ENCODE measurements around the gene CIAO1.
A peak's percentile ranks its signal among the peaks of the same experiment; 100 is the strongest.
"Not testable (repeated sequence)": the region's sequence is repeated elsewhere in the genome, so short reads cannot be mapped to it uniquely, and the experiment has no call there.

The CIAO1 gene

DNA sequence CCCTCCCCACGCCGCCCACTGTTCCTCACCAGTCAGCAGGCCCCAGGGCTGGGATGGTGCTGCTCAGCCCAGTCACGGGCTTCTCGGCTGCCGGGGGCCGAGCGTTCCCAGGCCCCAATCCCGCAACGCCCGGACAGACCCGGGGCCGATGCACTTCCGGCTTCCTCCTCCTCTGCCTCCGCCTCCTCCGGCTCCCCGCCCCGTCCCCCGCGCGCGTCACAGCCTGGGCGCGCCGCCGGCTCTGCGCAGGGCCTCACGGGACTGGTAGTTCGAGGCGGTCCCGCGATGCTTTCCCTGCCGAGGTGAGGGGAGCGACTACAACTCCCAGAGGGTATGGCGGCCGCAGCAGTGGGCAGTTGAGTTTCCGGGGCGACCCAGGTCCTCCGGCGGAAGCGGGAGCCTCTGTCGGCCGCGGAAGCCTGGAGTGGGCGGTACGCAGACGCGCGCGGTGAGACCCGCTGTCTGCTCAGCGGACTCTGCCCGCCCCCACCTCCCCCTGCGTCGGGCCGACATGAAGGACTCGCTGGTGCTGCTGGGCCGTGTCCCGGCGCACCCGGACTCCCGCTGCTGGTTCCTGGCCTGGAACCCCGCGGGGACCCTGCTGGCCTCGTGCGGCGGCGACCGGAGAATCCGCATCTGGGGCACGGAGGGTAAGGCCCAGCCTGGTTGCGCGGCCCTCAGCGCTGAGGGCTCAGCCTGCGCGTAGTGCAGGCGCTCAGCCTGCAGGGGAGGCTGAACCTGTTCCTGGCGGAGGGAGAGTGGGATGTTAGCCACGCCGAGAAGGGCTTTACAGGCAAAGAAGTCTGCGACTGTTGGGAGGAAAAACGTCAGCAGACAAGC lies at the start of gene CIAO1, which contains the start of gene TMEM127:
Gene CIAO1, plus strand, starts transcription at position 386 of the 840 bp plus-strand sequence. Its CDS starts 126 bp downstream, at position 512.
Gene TMEM127, minus strand, starts transcription at position 158 of the 840 bp plus-strand sequence. CDS start 616 bp downstream, outside the sequence.
- DNase-seq = peak; percentile 96

DNA sequence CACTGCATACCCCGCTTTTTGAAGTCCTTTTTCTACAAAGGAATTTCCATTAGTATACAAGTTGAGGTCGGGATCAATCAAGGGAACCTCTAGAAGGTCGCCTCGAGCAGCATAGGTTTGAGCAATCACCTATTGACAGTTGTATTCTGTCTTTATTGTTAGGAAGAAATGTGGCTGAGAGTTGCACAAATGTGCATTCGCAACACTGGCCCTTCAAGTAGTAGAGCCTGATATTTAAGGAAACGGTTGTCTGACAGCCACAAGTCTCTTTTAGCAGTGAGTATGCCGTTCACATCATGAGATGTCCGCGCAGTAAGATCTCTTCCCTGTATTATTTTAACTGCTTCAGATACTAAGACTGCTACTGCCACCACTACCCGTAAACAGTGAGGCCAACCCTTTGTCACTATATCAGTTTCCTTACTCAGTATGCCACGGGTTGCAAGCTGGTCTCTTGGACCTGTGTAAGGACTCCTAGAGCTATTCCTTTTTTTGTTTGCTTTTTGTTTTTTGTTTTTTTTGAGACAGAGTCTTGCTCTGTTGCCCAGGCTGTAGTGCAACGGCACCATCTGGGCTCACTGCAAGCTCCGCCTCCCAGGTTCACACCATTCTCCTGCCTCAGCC lies 47.4 kb upstream of the CIAO1 start:
- no peak for DNase-seq

DNA sequence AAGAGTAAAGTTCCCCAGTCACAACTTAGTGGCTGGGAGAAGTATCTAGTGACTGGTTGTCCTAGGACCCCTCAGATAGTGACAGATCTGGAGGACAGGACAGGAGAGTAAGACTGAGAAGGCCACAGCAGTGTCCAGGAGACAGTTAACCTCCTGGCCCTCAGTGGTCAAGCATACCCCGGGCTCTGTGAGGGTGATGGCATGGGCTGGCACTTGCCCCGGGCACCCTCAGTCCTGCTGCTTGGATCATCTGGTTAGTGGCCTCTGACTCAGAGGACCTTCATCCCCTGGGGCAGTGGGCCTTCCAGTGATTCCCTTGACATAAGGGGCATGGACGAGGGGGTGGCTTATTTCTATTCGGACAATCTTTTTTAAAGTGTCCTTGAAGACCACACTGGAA lies 46.1 kb upstream of the CIAO1 start:
- not testable (repeated sequence) for DNase-seq

DNA sequence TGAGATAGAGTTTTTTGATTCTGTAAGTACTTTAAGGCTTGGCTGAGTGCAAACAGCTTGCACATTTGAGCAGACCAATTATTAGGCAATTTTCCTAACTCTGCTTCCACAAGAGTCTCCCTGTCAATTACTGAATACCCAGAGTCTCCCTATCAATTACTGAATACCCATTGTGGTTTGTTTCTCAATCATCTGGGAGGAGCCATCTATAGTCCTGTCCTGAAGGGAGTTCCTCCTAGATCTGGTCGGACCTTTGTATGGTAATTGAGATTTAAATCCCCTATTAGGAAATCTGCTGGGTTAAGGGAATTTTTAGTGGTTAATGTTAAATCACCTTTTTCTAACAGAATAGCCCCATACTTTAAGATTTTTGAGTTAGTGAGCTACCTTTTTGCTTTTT lies 44.9 kb upstream of the CIAO1 start:
- not testable (repeated sequence) for DNase-seq

DNA sequence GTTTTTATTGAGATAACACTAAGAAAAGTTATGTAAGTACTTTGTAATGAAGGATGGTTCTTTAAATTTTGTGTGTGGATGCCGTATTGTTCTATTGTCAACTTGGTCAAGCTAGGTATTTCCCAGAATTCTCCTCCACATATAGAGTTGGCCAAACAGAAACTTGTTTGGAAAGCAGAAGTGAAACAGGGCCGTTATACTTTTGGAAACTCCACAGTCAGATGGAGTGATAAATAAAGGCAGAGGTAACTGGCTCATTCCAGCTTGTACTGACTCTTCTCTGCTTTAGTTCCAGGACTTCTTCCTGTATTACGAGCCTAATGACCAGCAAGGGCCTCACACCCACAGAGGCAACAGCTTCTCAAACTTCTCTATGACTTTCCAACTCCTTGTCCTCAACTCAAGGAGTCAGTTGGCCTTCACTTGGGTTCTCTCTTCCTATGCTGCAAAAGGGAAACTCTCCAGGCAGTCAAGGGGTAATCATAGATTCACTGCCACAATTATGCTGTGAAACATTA lies 41.0 kb upstream of the CIAO1 start:
- no peak for DNase-seq

DNA sequence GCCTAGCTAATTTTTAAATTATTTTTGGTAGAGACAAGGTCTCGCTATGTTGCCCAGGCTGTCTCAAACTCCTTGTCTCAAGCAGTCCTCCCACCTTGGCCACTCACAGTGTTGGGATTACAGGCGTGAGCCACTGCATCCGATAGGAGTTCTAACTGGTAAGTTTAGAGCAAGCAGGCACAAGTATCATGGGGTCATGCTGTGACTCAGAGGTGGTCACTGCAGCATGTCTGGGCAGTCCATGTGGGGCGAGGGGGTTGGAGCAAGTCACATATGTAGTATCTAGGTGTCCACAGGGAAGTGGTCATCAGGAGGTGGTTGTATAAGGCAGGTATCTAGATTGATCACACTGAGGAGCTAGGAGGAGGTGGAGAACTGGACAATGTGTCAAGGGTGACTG lies 34.7 kb upstream of the CIAO1 start:
- no peak for DNase-seq

DNA sequence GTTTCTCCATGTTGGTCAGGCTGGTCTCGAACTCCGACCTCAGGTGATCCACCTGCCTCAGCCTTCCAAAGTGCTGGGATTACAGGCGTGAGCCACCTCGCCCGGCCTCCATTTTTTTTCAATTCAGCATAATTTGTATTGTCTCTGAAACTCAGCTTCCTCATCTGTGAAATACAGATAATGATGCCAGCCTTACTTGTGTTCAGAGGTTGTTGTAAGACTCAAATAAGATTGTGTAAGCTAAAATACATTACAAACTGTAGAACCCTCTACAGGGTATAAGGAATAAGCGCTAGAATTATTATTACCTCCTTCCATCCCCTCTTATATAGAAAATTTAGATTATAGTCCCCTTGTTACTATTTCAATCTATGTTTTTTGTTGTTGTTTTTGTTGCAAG lies 32.6 kb upstream of the CIAO1 start:
- DNase-seq = no peak

DNA sequence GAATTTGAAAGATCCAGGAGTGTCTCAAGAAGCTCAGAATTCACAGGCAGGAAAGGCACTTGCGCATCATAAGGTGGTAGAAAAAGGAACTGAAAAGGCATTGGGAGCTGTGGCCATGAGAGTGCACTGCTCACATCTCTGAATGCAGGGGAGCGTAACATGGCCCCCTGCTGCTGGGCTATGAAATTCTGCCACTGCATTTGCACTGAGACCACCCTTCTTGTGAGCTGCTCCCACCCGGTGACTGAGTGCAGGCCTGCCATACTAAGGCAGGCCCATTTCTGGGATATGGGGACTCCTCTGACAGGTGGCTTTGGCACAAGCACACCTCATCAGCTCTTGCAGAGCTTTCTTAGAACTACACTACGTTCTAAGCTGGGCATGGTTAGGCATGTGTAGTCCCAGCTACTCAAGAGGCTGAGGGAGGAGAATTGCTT lies 32.1 kb upstream of the CIAO1 start:
- DNase-seq = no peak

DNA sequence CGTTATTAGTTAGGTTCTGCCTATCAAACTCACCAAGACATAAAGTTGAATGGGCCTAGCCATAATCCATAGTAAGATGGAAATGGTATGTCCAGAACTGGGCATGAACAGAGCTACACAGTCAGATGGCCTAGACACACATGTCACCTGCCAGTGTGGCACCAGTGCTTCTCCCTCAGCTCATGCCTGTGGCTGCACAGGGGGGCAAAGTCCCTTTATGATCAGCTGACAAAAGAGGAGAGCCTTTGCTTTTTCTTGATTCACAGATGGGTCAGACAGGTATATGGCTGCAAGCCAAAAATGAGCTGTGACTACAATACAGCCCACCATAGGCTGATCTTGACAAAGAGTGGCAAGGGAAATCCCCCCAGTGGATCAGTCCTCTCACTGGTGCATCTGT lies 29.1 kb upstream of the CIAO1 start:
- no peak for DNase-seq

DNA sequence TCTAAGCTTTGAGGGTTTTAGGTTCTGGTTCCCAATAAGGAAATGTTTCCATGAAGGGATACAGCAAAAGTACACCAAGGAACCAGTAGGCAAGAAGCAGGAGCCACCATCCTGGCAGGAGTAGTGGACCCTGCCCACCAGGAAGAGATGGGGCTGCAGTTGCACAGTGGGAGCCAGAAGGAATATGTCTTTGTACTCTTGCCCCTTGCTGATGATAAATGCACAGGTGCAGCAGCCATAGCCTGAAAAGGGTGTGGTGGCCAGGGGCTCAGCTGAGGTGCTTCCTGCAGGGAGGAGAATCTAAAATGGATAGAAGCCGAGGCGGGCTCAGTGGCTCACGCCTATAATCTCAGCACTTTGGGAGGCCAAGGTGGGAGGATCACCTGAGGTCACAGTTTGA lies 27.8 kb upstream of the CIAO1 start:
- DNase-seq = no peak

DNA sequence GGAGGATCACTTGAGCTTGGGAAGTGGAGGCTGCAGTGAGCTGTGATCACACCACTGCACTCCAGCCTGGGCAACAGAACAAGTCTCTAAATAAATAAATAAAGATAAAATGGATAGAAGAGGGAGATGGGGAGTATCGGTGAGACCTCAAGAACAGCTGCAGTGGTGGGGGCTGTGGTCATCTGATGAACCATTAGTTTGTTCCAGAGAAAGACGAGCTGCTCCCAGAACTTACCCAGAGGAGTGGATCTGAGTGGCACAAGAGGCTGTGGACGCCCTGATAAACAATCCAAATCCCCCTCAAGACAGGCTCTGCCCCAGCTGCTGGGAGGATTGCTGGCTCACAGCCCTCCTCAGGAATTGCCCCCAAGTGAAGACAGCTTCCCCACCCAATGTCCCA lies 26.9 kb upstream of the CIAO1 start:
- DNase-seq = no peak

DNA sequence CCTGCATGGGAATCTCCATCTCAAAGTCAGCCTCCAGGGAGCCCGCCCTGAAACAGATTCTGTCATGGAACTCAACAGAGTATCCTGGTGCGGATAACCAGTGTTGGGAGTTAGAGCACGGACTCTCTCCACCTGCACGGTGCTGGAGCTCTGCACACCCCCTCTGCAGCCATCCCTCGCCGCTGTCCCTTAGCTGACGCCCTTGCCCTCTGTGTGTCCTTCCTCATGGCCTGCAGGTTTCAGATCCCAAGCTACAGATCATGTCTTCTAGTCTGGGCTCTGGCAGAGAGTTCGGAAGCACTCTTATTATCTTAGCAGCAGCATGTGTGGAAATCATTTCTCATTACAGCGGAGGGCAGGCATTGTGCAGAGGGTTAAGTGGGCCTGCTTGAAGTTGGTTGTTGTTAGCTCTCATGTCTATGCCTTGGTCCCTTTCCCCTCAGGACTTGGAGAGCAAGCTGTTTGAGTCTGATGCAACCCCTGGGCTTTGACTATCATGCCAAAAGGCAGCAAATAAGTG lies 26.2 kb upstream of the CIAO1 start:
- DNase-seq = no peak

DNA sequence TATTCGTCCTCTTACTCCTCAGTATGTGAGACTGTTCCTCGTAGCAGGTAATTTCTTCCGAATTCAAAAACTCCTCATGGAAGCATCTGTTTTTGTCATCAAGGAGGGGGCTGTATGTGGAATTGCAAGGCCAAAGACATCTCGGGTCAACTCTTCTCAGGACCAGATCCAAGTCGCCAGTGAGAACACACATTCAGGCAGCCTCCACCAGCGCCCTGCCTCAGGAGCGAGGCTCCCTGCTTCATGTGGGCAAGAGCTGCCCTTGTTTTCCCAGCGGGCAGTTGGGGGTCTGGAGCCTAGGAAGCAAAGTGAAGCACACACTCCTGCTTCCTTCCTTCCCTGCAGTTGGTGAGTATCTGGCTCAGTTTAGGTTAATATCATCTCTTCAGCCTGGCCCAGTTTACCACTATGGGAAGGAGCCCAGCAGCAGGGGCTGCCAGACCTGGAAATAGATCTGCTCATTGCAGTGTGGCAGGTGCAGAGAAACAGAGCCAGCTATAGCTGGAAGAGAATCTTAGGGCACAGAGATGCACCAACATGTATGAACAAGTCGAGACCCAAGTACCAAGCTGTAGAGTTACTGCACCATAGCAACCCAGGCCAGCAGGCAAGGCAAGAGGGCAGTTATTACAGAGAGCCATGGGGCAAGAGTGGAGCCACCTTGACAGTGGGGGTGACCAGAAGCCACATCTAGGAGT lies 25.5 kb upstream of the CIAO1 start:
- no peak for DNase-seq

DNA sequence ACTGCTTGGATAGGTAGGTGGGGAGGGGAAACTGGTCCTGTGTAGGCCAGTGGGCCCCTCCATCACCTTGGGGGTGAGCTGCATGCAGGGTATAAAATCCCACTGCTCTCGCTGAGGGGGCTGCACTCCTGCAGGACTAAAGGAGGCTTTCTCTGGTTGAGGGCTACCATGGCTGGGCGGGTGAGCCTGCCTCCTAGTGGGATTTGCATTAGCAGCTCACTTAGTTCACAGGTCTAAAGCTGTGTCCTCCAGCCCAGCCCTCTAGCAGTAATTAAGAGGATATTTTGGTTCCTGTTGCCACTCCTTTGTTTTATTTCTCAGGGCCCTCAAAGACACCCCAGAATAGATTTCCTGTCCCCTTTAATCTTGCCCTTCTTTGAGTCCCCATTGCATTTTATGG lies 24.8 kb upstream of the CIAO1 start:
- no peak for DNase-seq

DNA sequence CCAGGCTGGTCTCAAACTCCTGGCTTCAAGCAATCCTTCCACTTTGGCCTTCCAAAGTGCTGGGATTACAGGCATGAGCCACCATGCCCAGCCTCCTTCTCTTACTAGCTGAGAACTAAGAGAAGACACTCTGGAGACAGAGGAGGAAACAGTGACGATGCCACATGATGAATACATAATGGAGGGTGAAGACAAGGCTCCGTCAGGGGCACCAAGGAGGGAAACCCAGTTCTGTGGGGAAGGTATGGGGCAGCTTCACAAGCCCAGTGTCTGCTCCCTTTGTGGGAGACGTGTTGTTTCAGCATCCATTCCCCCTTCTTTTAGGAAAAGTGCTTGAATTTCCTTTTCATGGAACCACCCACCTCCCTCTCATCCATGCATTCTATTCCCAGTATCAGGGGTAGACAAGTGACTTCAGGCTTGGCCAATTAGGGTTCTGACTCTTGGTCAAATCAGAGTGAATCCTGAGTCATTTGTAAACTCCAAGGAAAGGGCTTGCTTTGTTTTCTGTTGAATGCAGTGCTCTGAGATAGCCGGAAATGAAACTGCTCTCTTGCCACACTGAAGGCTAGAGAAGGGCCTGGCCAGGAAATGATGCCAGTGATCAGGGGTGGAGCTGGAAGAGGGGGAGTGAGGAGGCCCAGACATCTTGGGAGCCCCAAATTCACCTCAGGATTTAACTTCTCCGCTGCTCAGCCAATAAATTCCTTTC lies 24.0 kb upstream of the CIAO1 start:
- no peak for DNase-seq

DNA sequence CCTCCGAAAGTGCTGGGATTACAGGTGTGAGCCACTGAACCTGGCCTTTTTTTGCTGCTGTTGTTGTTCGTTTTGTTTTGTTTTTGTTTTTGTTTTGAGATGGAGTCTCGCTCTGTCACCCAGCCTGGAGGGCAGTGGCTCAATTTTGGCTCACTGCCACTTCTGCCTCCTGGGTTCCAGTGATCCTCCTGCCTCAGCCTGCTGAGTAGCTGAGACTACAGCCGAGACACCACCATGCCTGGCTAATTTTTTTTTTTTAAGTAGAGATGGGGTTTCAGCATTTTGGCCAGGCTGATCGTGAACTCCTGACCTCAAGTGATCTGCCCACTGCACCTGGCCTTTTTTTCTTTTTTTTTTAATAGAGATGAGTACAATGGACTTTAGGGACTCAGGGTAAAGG lies 22.2 kb upstream of the CIAO1 start:
- no peak for DNase-seq

DNA sequence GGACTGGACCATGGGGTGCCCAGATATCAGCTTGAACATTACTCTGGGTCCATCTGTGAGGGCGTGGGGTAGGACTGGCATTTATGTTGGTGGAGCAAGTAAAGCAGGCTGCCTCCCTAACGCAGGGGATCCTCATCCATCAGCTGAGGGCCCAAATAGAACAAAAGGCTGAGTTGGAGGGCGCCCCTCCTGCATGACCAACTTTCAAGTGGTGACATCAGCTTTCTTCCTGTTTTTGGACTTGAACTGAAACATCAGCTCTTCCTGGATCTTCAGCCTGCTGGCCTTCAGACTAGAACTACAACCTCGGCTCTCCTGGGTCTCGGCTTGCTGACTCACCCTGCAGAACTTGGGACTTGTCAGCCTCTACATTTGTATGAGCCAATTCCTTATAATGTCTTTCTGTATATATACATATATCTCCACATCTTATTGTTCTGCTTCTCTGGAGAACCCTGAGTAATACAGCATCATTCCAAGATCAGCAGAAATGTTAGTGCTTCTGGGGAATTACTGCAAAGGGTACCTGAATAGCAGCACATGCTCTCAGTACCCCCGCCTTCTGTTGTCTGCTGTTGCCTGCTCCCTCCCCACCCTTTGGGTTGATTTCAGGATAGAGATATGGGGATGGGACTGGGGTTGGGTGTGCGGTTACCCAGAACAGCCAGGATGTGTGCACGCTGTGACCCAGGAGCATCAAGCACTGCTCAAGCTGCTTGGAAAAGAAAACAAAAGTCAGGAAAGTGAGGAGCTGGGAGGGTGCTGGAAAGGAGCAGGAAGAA lies 20.2 kb upstream of the CIAO1 start:
- no peak for DNase-seq

DNA sequence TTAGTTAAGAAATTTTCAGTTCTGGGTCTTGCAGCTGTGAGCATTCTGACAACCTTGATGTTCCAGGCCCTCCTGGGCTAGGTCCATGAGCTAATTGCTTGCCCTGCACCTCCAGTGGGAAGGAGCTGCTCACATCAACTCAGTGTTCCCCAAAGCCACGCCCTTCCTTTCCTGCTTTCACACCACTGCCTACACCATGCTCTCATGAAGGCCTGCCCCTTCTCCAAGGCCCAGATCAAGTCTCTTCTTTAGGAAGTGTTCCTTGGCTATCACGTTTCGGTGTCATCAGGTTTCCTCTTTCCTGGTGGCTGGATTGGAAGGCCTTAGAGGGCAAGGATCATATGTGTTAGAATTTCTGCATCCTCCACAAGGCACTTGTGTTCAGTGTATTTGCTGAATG lies 19.0 kb upstream of the CIAO1 start:
- no peak for DNase-seq

DNA sequence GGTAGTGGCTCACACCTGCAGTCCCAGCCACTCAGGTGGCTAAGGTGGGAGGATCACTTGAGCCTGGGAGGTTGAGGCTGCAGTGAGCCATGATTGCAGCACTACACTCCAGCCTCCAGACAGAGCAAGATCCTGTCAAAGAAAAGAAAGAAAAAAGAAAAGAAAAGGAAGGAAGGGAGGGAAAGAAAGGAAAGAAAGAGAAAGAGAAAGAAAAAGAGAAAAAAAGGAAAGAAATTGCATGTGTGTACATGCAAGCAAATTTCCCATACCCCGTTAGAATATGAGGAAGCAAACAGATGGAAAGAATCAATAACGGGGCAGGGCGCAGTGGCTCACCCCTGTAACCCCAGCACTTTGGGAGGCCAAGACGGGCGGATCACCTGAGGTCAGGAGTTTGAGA lies 18.1 kb upstream of the CIAO1 start:
- no peak for DNase-seq

DNA sequence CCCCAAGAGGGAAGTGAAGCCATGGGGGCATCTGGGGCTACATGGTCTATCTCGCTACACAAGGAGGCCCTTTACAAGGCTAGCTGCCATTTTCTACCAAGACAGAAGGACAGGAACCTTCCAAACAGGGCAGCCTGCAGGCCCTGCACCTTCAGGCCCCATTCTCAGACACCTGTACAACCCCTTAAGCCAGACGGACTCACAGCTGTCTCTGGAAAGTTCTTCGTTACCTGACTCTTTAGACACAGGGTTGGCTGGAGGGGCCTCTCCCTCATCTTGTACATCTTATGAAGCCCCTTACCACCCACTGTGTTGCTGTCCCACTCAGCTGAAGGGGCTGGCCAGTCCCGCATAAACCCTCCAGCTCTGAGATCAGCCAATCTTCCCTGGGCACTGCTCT lies 17.4 kb upstream of the CIAO1 start:
- no peak for DNase-seq

DNA sequence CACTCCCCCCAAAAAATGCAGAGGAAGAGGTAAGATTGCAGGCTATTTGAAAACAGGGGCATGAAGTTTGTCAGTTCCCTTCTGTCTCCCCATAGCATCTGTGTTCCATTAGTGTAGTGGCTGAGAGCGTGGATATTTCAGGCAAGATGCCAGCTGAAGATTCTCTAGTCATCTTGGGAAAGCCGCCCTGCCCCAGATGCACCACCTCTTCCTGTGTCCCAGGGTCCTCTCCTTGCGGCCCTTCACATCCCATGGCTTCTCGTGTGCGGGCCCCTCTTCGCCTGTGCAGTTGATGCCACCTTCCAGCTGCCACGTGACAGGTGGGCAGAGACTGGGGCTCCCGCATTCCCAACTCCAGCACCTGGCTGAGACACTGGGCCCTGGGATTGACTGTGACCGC lies 16.4 kb upstream of the CIAO1 start:
- DNase-seq = no peak

DNA sequence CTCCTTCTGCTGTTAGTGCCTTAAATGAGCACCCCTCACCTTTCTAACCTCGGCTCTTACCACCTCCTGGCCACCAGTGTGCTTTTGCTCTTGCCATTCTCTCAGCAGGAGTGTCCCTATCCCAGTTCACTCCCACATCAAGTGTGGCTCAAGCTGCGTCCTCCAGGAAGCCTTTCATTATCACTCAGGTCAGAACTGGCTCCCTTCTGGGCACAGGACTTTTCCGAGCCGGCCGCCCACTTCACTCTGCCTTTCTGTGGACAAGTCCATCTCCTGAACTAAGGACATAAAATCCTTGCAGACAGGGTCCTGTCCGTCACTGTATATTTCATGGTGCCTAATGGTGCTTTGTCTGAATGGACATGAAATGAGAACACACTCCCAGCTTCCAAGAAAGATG lies 15.8 kb upstream of the CIAO1 start:
- no peak for DNase-seq
